Fibroblast of lung (primary cell): ENCODE data around the gene PSD2. TPM values are rescaled to one million over a fixed set of nuclear protein-coding genes. Genes with fewer than 3 reads are reported as not detected.

Experiments
- DNase-seq, 2 donors: peaks; one replicate each; pipeline versions ENCODE4 v3.0.0 to v3.0.0-alpha.2; 2010; ENCODE audit warnings: low read depth in 2 of 2
- H2AFZ ChIP-seq: 2 replicates; pipeline ENCODE4 v1.5.1; 2012; ENCODE audit warnings: low read length, control low read depth, inconsistent platforms
- H3K27ac ChIP-seq: 2 replicates; pipeline ENCODE4 v1.5.1; 2011; ENCODE audit warnings: low read length, control low read depth; ENCODE audit not compliant: insufficient read depth
- H3K27me3 ChIP-seq: 2 replicates; pipeline ENCODE4 v1.5.1; 2011; ENCODE audit warnings: mild to moderate bottlenecking, low read length; ENCODE audit not compliant: control insufficient read depth, insufficient read depth
- H3K36me3 ChIP-seq: 2 replicates; pipeline ENCODE4 v1.5.1; 2011; ENCODE audit warnings: low read length; ENCODE audit not compliant: control insufficient read depth, insufficient read depth
- H3K4me1 ChIP-seq: 2 replicates; pipeline ENCODE4 v1.5.1; 2011; ENCODE audit warnings: low read length; ENCODE audit not compliant: control insufficient read depth, insufficient read depth; ENCODE audit errors: extremely low read depth
- H3K4me2 ChIP-seq: 2 replicates; pipeline ENCODE4 v1.5.1; 2011; ENCODE audit warnings: low read length, control low read depth; ENCODE audit not compliant: insufficient read depth; ENCODE audit errors: extremely low read depth
- H3K4me3 ChIP-seq, 4 experiments: fragments of 200-600 bp in 1 of 4; sonication (generic) in 1 of 4; replicated peaks in 1 of 4; 2 replicates each; pipeline ENCODE4 v1.5.1; 2011 to 2016; ENCODE audit warnings: low read length in 4 of 4, low read depth in 3 of 4, mild to moderate bottlenecking in 3 of 4, control low read depth in 2 of 4, inconsistent platforms in 1 of 4, mixed read lengths in 1 of 4; ENCODE audit not compliant: insufficient read depth in 1 of 4; ENCODE audit errors: control extremely low read depth in 1 of 4
- H3K79me2 ChIP-seq: 2 replicates; pipeline ENCODE4 v1.5.1; 2012; ENCODE audit warnings: mild to moderate bottlenecking, low read length, inconsistent platforms; ENCODE audit not compliant: control insufficient read depth, insufficient read depth
- H3K9ac ChIP-seq: 2 replicates; pipeline ENCODE4 v1.5.1; 2011; ENCODE audit warnings: mild to moderate bottlenecking, low read length, control low read depth; ENCODE audit not compliant: insufficient read depth
- H3K9me3 ChIP-seq: 2 replicates; pipeline ENCODE4 v1.5.1; 2012; ENCODE audit warnings: low read depth, low read length; ENCODE audit not compliant: control insufficient read depth, insufficient read depth
- H4K20me1 ChIP-seq: 2 replicates; pipeline ENCODE4 v1.5.1; 2011; ENCODE audit warnings: low read length; ENCODE audit not compliant: control insufficient read depth, insufficient read depth; ENCODE audit errors: extremely low read depth
- EZH2 ChIP-seq: IDR thresholded peaks from 2 replicates; pipeline ENCODE4 v1.5.1; 2012; ENCODE audit warnings: low read length, control low read depth, mild to moderate bottlenecking; ENCODE audit errors: missing control alignments
- polyA plus RNA-seq, 2 donors: library from polyadenylated mRNA; depleted of rRNA in 1 of 2; stranded (reverse) in 1 of 2; unstranded in 1 of 2; fragments of >200 nt; gene quantifications; 2 replicates each; pipeline ENCODE4 v1.2.1, GENCODE V29; 2011 to 2012; ENCODE audit warnings: missing spikeins in 1 of 2
- total RNA-seq: library from RNA; depleted of rRNA; stranded (reverse); fragments of >200 nt; gene quantifications from 2 replicates; pipeline ENCODE4 v1.2.1, GENCODE V29; 2014
- TF ChIP-seq, protein P1 (sequence below), 2 donors: IDR thresholded peaks in 1 of 2; conservative IDR thresholded peaks in 1 of 2; 1 replicate in 1 of 2; 2 replicates in 1 of 2; pipeline ENCODE4 v1.5.1; 2011 to 2012; ENCODE audit warnings: low read length in 2 of 2, control low read depth in 1 of 2, inconsistent platforms in 1 of 2, low read depth in 1 of 2, mild to moderate bottlenecking in 1 of 2

Gene PSD2
- total and polyA plus RNA-seq, 2 donors (not counting 1 experiment from before 2014, with no cell fraction given), result 0.05 to 0.17 TPM

DNA sequence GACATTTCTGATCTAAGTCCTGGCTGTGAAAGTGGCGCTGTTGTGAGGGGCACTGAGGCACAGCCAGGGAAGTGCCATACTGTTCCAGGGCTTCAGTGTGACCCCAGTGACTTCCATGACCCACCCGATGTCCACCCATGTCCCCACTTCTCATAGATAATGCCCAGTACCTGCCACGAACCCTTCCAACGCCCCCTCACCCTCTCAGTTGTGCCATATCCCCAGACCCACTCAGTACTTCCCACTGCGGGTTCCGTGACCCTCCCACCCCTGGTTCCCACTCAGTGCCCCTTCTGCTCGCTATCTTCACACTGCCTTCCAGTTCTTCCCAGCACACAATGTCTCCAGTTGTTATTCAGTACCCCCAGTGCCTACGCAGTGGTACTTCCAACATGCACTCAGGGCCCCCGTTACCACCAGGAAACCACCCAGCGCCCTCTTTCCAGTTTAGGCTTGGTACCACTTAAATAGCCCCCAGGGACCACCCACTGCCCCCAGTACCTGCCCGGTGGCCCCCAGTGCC, 30.7 kb upstream of the PSD2 start:
- H3K4me2 ChIP-seq, result no peak overlapping the region
- H3K9ac ChIP-seq, result no peak overlapping the region

DNA sequence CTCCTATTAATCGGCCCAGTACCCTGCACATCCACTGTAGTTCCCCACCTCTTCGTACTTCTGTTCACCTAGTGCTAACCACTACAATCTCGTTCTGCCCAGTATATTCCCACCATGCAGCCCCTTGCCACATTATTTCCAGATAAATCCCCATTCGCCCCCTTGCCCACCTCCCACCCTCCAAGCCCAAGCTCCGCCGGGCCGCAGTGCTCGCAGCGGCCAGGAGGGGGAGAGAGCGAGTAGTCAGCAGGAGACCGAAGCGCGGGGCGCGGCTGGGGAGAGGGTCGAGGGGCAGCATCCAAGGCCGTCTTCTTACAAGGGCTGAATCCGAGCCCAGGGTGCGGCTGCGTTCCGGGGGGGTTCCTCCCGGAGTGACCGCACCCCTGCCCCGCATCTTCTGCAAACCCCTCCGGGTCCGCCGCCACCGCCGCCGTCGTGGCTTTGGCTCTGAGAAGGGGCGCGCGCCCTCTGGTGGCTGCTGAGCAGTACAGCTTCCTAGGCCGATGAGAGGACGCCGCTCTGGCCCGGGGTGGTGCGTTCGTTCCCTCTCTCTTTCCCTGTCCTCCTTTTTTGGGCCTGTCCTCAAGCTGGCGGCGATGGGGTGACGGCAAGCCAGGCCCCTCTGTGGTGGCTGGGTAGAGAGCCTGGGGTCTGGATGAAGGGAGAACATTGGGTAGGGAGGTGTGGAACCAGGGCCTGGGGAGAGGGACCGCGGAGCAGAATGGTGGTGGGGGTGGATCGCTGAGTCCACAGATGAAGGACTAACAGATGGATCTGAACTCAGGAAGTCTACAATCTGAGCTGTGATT, 30.0 kb upstream of the PSD2 start:
- no peaks in the 10 kb centered on the region for H3K36me3 ChIP-seq
- peak overlapping the region; percentile 58 for H3K9ac ChIP-seq
- no peak overlapping the region for H3K27ac ChIP-seq
- no peaks in the 10 kb centered on the region for H3K79me2 ChIP-seq
- peak overlapping the region; percentile 91 for H2AFZ ChIP-seq
- peak; percentile 56 to 70 for DNase-seq
- H3K9me3 ChIP-seq, result no peaks in the 10 kb centered on the region
- H3K4me3 ChIP-seq, result peak overlapping the region; percentile 56 to 68 (median 60)
- H4K20me1 ChIP-seq, result no peaks in the 10 kb centered on the region
- TF ChIP-seq, protein P1, sequence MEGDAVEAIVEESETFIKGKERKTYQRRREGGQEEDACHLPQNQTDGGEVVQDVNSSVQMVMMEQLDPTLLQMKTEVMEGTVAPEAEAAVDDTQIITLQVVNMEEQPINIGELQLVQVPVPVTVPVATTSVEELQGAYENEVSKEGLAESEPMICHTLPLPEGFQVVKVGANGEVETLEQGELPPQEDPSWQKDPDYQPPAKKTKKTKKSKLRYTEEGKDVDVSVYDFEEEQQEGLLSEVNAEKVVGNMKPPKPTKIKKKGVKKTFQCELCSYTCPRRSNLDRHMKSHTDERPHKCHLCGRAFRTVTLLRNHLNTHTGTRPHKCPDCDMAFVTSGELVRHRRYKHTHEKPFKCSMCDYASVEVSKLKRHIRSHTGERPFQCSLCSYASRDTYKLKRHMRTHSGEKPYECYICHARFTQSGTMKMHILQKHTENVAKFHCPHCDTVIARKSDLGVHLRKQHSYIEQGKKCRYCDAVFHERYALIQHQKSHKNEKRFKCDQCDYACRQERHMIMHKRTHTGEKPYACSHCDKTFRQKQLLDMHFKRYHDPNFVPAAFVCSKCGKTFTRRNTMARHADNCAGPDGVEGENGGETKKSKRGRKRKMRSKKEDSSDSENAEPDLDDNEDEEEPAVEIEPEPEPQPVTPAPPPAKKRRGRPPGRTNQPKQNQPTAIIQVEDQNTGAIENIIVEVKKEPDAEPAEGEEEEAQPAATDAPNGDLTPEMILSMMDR (conservative IDR thresholded peaks at IDR 0.05 in 1 of 2, IDR thresholded peaks at IDR 0.05 in 1 of 2; ENCODE audit: low read depth in 1 of 2, low read length in 2 of 2), result peak; percentile 64 to 71
- no peak for TF ChIP-seq EZH2
- H3K4me1 ChIP-seq, result no peaks in the 10 kb centered on the region
- H3K4me2 ChIP-seq, result peak overlapping the region; percentile 85
- H3K27me3 ChIP-seq, result peaks cover 18% of the 10 kb centered on the region

More for the DNA sequence above, 30.7 kb upstream of the PSD2 start:
- Histone ChIP-seq H3K79me2 (no peaks in the 10 kb centered on the region), H3K4me1 (no peaks in the 10 kb centered on the region), H2AFZ (no peak overlapping the region), H3K27me3 (peaks cover 18% of the 10 kb centered on the region), H3K9me3 (no peaks in the 10 kb centered on the region), H3K36me3 (no peaks in the 10 kb centered on the region), H4K20me1 (no peaks in the 10 kb centered on the region), H3K27ac (no peak overlapping the region), H3K4me3 (no peak overlapping the region)
- no peak for DNase-seq
- TF ChIP-seq EZH2, result peak; percentile 3
- TF ChIP-seq, protein P1 (conservative IDR thresholded peaks at IDR 0.05 in 1 of 2, IDR thresholded peaks at IDR 0.05 in 1 of 2; ENCODE audit: low read depth in 1 of 2, low read length in 2 of 2), result no peak

DNA sequence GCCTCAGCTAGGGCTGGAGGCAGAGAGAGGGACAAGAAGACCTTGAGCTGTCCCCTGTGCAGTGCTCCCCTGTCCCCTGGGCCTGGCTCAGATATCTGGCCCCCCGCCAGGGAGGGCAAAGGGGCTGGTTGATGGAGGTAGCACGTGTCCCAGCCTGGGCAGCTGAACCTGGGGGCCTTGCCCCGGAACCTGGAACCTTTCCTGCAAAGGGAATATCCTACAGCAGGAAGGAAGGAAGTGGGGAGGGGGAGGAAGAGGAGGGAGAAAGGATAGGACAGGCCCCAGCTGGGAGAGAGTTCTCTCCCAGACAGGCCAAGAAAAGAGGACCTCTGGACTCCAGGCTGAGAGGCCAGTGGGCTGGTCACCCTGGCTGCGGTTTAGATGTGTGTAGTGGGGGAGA, 27.6 kb upstream of the PSD2 start:
- Histone ChIP-seq H3K4me1 (no peaks in the 10 kb centered on the region), H3K27ac (no peak overlapping the region), H3K27me3 (peaks cover 26% of the 10 kb centered on the region), H2AFZ (no peak overlapping the region), H3K36me3 (no peaks in the 10 kb centered on the region), H3K79me2 (no peaks in the 10 kb centered on the region), H4K20me1 (no peaks in the 10 kb centered on the region), H3K4me3 (no peak overlapping the region), H3K4me2 (no peak overlapping the region), H3K9ac (no peak overlapping the region), H3K9me3 (no peaks in the 10 kb centered on the region)
- DNase-seq, result no peak
- TF ChIP-seq EZH2, result no peak
- TF ChIP-seq, protein P1 (conservative IDR thresholded peaks at IDR 0.05 in 1 of 2, IDR thresholded peaks at IDR 0.05 in 1 of 2; ENCODE audit: low read depth in 1 of 2, low read length in 2 of 2), result no peak
